H9 (cell line): ENCODE results near the gene UPP1. TPM values are rescaled to one million over a fixed set of nuclear protein-coding genes. Genes with fewer than 3 reads are reported as not detected.

ENCODE experiments used
- DNase-seq: peaks from one replicate; pipeline ENCODE4 v3.0.0-alpha.2; 2017
- H2AFZ ChIP-seq: one replicate; pipeline ENCODE4 v1.6.1; 2013; ENCODE audit warnings: mild to moderate bottlenecking, low read length, control low read depth, moderate library complexity
- H2AK5ac ChIP-seq: 2 replicates; pipeline ENCODE4 v1.6.1; 2013; ENCODE audit warnings: low read length, control low read depth, mixed read lengths; ENCODE audit not compliant: insufficient read length
- H2BK120ac ChIP-seq: one replicate; pipeline ENCODE4 v1.6.1; 2013; ENCODE audit warnings: low read depth, mild to moderate bottlenecking, low read length, control low read depth, inconsistent platforms; ENCODE audit not compliant: poor library complexity, severe bottlenecking
- H2BK12ac ChIP-seq: 2 replicates; pipeline ENCODE4 v1.6.1; 2013; ENCODE audit warnings: low read length, control low read depth, mixed read lengths, low read depth; ENCODE audit not compliant: insufficient read length
- H2BK15ac ChIP-seq: 2 replicates; pipeline ENCODE4 v1.6.1; 2013; ENCODE audit warnings: low read depth, low read length, control low read depth
- H2BK20ac ChIP-seq: one replicate; pipeline ENCODE4 v1.6.1; 2013; ENCODE audit warnings: low read depth, mild to moderate bottlenecking, low read length, control low read depth, inconsistent platforms; ENCODE audit not compliant: poor library complexity, severe bottlenecking
- H2BK5ac ChIP-seq: 2 replicates; pipeline ENCODE4 v1.6.1; 2013; ENCODE audit warnings: low read length, control low read depth, mixed read lengths; ENCODE audit not compliant: insufficient read length
- H3K14ac ChIP-seq: 2 replicates; pipeline ENCODE4 v1.6.1; 2013; ENCODE audit warnings: low read length, control low read depth; ENCODE audit not compliant: insufficient read depth
- H3K18ac ChIP-seq: 2 replicates; pipeline ENCODE4 v1.6.1; 2013; ENCODE audit warnings: low read depth, mild to moderate bottlenecking, mixed read lengths, low read length, control low read depth; ENCODE audit not compliant: insufficient read length
- H3K23ac ChIP-seq: 2 replicates; pipeline ENCODE4 v1.6.1; 2013; ENCODE audit warnings: low read length, control low read depth, mixed read lengths, low read depth; ENCODE audit not compliant: insufficient read length
- H3K23me2 ChIP-seq: 2 replicates; pipeline ENCODE4 v1.6.1; 2013; ENCODE audit warnings: low read depth, mild to moderate bottlenecking, mixed read lengths, low read length, control low read depth; ENCODE audit not compliant: insufficient read length, poor library complexity, severe bottlenecking
- H3K27ac ChIP-seq: 2 replicates; pipeline ENCODE4 v1.5.1; 2013; ENCODE audit warnings: low read length, control low read depth, mixed read lengths, low read depth; ENCODE audit not compliant: insufficient read length
- H3K27me3 ChIP-seq: 2 replicates; pipeline ENCODE4 v1.6.1; 2013; ENCODE audit warnings: low read length, control low read depth, inconsistent platforms; ENCODE audit not compliant: insufficient read depth
- H3K4ac ChIP-seq: 2 replicates; pipeline ENCODE4 v1.6.1; 2013; ENCODE audit warnings: low read depth, mild to moderate bottlenecking, control low read depth, inconsistent platforms, low read length, moderate library complexity
- H3K4me1 ChIP-seq: 2 replicates; pipeline ENCODE4 v1.6.1; 2013; ENCODE audit warnings: low read length, control low read depth, inconsistent platforms; ENCODE audit not compliant: insufficient read depth
- H3K4me2 ChIP-seq: 2 replicates; pipeline ENCODE4 v1.6.1; 2013; ENCODE audit warnings: low read length, control low read depth, mixed read lengths; ENCODE audit not compliant: insufficient read length, insufficient read depth
- H3K56ac ChIP-seq: 2 replicates; pipeline ENCODE4 v1.6.1; 2013; ENCODE audit warnings: low read depth, mild to moderate bottlenecking, mixed read lengths, low read length, control low read depth; ENCODE audit not compliant: insufficient read length
- H3K79me1 ChIP-seq: 2 replicates; pipeline ENCODE4 v1.6.1; 2013; ENCODE audit warnings: low read depth, mild to moderate bottlenecking, moderate library complexity, low read length, control low read depth, inconsistent platforms; ENCODE audit not compliant: insufficient read depth, poor library complexity, severe bottlenecking
- H3K79me2 ChIP-seq: 2 replicates; pipeline ENCODE4 v1.6.1; 2013; ENCODE audit warnings: low read length, control low read depth, inconsistent platforms; ENCODE audit not compliant: insufficient read depth
- H3K9ac ChIP-seq: 2 replicates; pipeline ENCODE4 v1.6.1; 2013; ENCODE audit warnings: low read length, control low read depth, mixed read lengths; ENCODE audit not compliant: insufficient read length; ENCODE audit errors: extremely low read depth
- H3K9me3 ChIP-seq: one replicate; pipeline ENCODE4 v1.6.1; 2013; ENCODE audit warnings: low read depth, low read length, inconsistent platforms; ENCODE audit not compliant: control insufficient read depth
- H3T11ph ChIP-seq: one replicate; pipeline ENCODE4 v1.6.1; 2013; ENCODE audit warnings: mild to moderate bottlenecking, low read length, control low read depth, inconsistent platforms
- H4K20me1 ChIP-seq: one replicate; pipeline ENCODE4 v1.6.1; 2013; ENCODE audit not compliant: control insufficient read depth, insufficient read length, insufficient read depth
- H4K5ac ChIP-seq: 2 replicates; pipeline ENCODE4 v1.6.1; 2013; ENCODE audit warnings: low read depth, mild to moderate bottlenecking, mixed read lengths, low read length, control low read depth; ENCODE audit not compliant: insufficient read length
- H4K8ac ChIP-seq: replicated peaks from 2 replicates; pipeline ENCODE4 v1.6.1; 2013; ENCODE audit warnings: low read length, control low read depth, mixed read lengths, low read depth; ENCODE audit not compliant: insufficient read length
- H4K91ac ChIP-seq: 2 replicates; pipeline ENCODE4 v1.6.1; 2013; ENCODE audit warnings: low read depth, mild to moderate bottlenecking, moderate library complexity, mixed read lengths, low read length, control low read depth; ENCODE audit not compliant: insufficient read length
- H3K27ac Mint-ChIP-seq, 3 experiments: 2 replicates in 2 of 3; 3 replicates in 1 of 3; pipeline ENCODE4 v1.8.0; 2020 to 2021; ENCODE audit warnings: mixed read lengths in 3 of 3, mild to moderate bottlenecking in 1 of 3, moderate library complexity in 1 of 3
- H3K27me3 Mint-ChIP-seq: 2 replicates; pipeline ENCODE4 v1.8.0; 2021; ENCODE audit warnings: low read depth, mild to moderate bottlenecking, moderate library complexity, mixed read lengths
- H3K36me3 Mint-ChIP-seq, 3 experiments: 2 replicates in 2 of 3; 3 replicates in 1 of 3; pipeline ENCODE4 v1.8.0; 2020 to 2021; ENCODE audit warnings: low read depth in 3 of 3, mixed read lengths in 3 of 3; ENCODE audit not compliant: insufficient read depth in 1 of 3
- H3K4me1 Mint-ChIP-seq, 2 experiments: 2 replicates each; pipeline ENCODE4 v1.8.0; 2020; ENCODE audit warnings: mixed read lengths in 2 of 2
- H3K4me3 Mint-ChIP-seq, 2 experiments: 2 replicates in 1 of 2; 3 replicates in 1 of 2; pipeline ENCODE4 v1.8.0; 2020 to 2021; ENCODE audit warnings: mild to moderate bottlenecking in 2 of 2, mixed read lengths in 2 of 2, moderate library complexity in 1 of 2
- H3K9me3 Mint-ChIP-seq, 2 experiments: 2 replicates in 1 of 2; 3 replicates in 1 of 2; pipeline ENCODE4 v1.8.0; 2020; ENCODE audit warnings: mild to moderate bottlenecking in 2 of 2, mixed read lengths in 2 of 2, moderate library complexity in 1 of 2
- CTCF ChIP-seq: fragments of 200-600 bp; sonication (generic); conservative IDR thresholded peaks from 3 replicates; pipeline ENCODE4 v1.8.0; 2021; ENCODE audit warnings: antibody characterized with exemption, mild to moderate bottlenecking
- WGBS: extraction: QIAGEN DNeasy Blood & Tissue Kit; methylation state at CpG from one replicate; pipeline ENCODE4 v1.1.7; 2013; ENCODE audit warnings: missing lambda C conversion rate, low lambda C conversion rate, mixed read lengths; ENCODE audit not compliant: insufficient read length; ENCODE audit errors: extremely low coverage; 5-methylcytosine and 5-hydroxymethylcytosine counted together
- total RNA-seq: library from RNA; stranded (reverse); gene quantifications from 2 replicates; pipeline ENCODE4 v1.2.1, GENCODE V29; 2021

UPP1 gene
- total RNA-seq, 1 experiment from 2014 or later: 34.2 TPM

GRCh38 chr7:48140001-48140681, 51.1 kb downstream of the UPP1 start:
- Mint-ChIP-seq H3K9me3 (peaks cover 31 to 50% of the 10 kb centered on the region in 2 experiments), H3K4me3 (no peak overlapping the region; a peak in 1 of 5 replicates), H3K36me3 (peaks cover 5 to 48% (median 38%) of the 10 kb centered on the region in 3 experiments; a peak in 6 of 7 replicates), H3K4me1 (peaks cover 22 to 53% of the 10 kb centered on the region in 2 experiments), H3K27me3 (no peaks in the 10 kb centered on the region), H3K27ac (no peak overlapping the region)
- Histone ChIP-seq H3K4ac (no peak overlapping the region), H2BK5ac (no peak overlapping the region), H3K79me1 (no peaks in the 10 kb centered on the region), H3K27ac (no peak overlapping the region), H3K4me2 (no peak overlapping the region), H3K18ac (no peak overlapping the region), H2BK20ac (no peak overlapping the region), H3T11ph (no peak overlapping the region), H4K8ac (no peak overlapping the region), H3K14ac (no peak overlapping the region), H4K20me1 (no peaks in the 10 kb centered on the region), H2BK15ac (no peak overlapping the region), H4K5ac (no peak overlapping the region), H3K56ac (no peak overlapping the region), H2BK12ac (no peak overlapping the region), H3K79me2 (no peaks in the 10 kb centered on the region), H3K4me1 (peaks cover 5% of the 10 kb centered on the region; the same call in 1 of the 2 replicates), H2BK120ac (no peak overlapping the region), H3K9me3 (peaks cover 4% of the 10 kb centered on the region), H2AFZ (no peak overlapping the region), H3K23me2 (no peaks in the 10 kb centered on the region), H3K23ac (no peak overlapping the region), H2AK5ac (no peak overlapping the region), H3K9ac (no peak overlapping the region), H3K27me3 (no peaks in the 10 kb centered on the region), H4K91ac (no peak overlapping the region)
- no peak for TF ChIP-seq CTCF
- WGBS: no CpG with 5 or more reads among the region's 7 CpGs
- DNase-seq: no peak
